Spleen (tissue), 11 donors: ENCODE results near the gene NEK1. TPM values are rescaled to one million over a fixed set of nuclear protein-coding genes. Genes with fewer than 3 reads are reported as not detected.

Experiments
- DNase-seq: peaks from one replicate; pipeline ENCODE4 v3.0.0-alpha.2; 2020
- H3K27ac ChIP-seq, 8 donors: fragments of 200-600 bp; sonication (generic) in 7 of 8; 1 replicate in 4 of 8; 2 replicates in 4 of 8; pipeline versions ENCODE4 v1.5.0 to v1.8.0; 2016 to 2021; ENCODE audit warnings: inconsistent platforms in 4 of 8, mild to moderate bottlenecking in 4 of 8, moderate library complexity in 1 of 8
- H3K27me3 ChIP-seq, 7 donors: fragments of 200-600 bp; sonication (generic) in 6 of 7; replicated peaks in 1 of 7; 1 replicate in 4 of 7; 2 replicates in 3 of 7; pipeline versions ENCODE4 v1.5.0 to v1.8.0; 2016 to 2021; ENCODE audit warnings: inconsistent platforms in 3 of 7, mild to moderate bottlenecking in 1 of 7
- H3K36me3 ChIP-seq, 6 donors: fragments of 200-600 bp; sonication (generic) in 5 of 6; 1 replicate in 4 of 6; 2 replicates in 2 of 6; pipeline versions ENCODE4 v1.5.0 to v1.8.0; 2016 to 2021; ENCODE audit warnings: inconsistent platforms in 2 of 6
- H3K4me1 ChIP-seq, 6 donors: fragments of 200-600 bp; sonication (generic) in 5 of 6; 1 replicate in 3 of 6; 2 replicates in 3 of 6; pipeline versions ENCODE4 v1.5.0 to v1.8.0; 2016 to 2021; ENCODE audit warnings: inconsistent platforms in 3 of 6
- H3K4me3 ChIP-seq, 8 donors: fragments of 200-600 bp; sonication (generic) in 7 of 8; 1 replicate in 4 of 8; 2 replicates in 4 of 8; pipeline versions ENCODE4 v1.5.0 to v1.8.0; 2016 to 2021; ENCODE audit warnings: inconsistent platforms in 4 of 8, mild to moderate bottlenecking in 4 of 8, moderate library complexity in 2 of 8
- H3K9me3 ChIP-seq, 8 donors: fragments of 200-600 bp; sonication (generic) in 7 of 8; 1 replicate in 4 of 8; 2 replicates in 4 of 8; pipeline versions ENCODE4 v1.5.0 to v1.8.0; 2016 to 2021; ENCODE audit warnings: inconsistent platforms in 4 of 8
- POLR2A ChIP-seq, 3 donors: fragments of 450-650 bp; IDR thresholded peaks; one replicate each; pipeline ENCODE4 v1.5.1; 2017; ENCODE audit warnings: antibody characterized with exemption in 3 of 3, mild to moderate bottlenecking in 1 of 3
- POLR2AphosphoS5 ChIP-seq, 3 donors: sonication (generic); formaldehyde crosslinking; IDR thresholded peaks; one replicate each; pipeline ENCODE4 v1.5.1; 2017; ENCODE audit warnings: antibody characterized with exemption in 3 of 3
- whole genome bisulfite sequencing, 5 donors: extraction: QIAGEN DNeasy Blood & Tissue Kit in 3 of 5; methylation state at CpG; one replicate each; pipeline versions ENCODE4 v1.1.5 to v1.1.7; 2013 to 2018; 5-methylcytosine and 5-hydroxymethylcytosine counted together
- intact Hi-C: fragments of 100-400 bp; cut with DNase I; formaldehyde crosslinking; loops from one replicate; pipeline ENCODE4 v1.15.0; 2023; ENCODE audit warnings: low total_unique reads
- polyA plus RNA-seq, 3 donors: library from polyadenylated mRNA; stranded (reverse); fragments of 200-250 nt; gene quantifications; one replicate each; pipeline ENCODE4 v1.2.1, GENCODE V29; 2013
- total RNA-seq, 7 donors: library from RNA; depleted of rRNA in 3 of 7; stranded (reverse); fragments of >200 nt in 3 of 7; fragmentation: NEBNext Ultra II Directional in 4 of 7; extraction: Animal tissue kit (Norgen Biotek cat#: 25700) in 4 of 7; gene quantifications; one replicate each; pipeline versions ENCODE4 v1.1.0 to v1.2.1, GENCODE V29; 2016 to 2021
- TF ChIP-seq, protein P1 (sequence below), 11 experiments: fragments of 200-600 bp in 7 of 11; fragments of 450-650 bp in 4 of 11; sonication (generic) in 4 of 11; IDR thresholded peaks in 8 of 11; conservative IDR thresholded peaks in 3 of 11; 1 replicate in 7 of 11; 2 replicates in 4 of 11; pipeline versions ENCODE4 v1.4.0 to v1.8.0; 2016 to 2021; ENCODE audit warnings: antibody characterized with exemption in 11 of 11, inconsistent platforms in 4 of 11, mild to moderate bottlenecking in 1 of 11
- donor health status: healthy with polysubstance abuse.
- donor health status: DM: no; HTN: no; CAD: no; lungs with moderate emphysema.
- donor health status: DM: no; HTN: no; CAD: no.
- donor health status: Bipolar disorder and iron deficiency.
- donor health status: healthy.
- donor health status: DM: no; HTN: no; CAD: no.
- donor health status: DM: yes; HTN: yes; CAD: no.

NEK1 gene
- total and polyA plus RNA-seq, 10 donors = 3.0 to 20.0 (median 11.1) TPM

DNA sequence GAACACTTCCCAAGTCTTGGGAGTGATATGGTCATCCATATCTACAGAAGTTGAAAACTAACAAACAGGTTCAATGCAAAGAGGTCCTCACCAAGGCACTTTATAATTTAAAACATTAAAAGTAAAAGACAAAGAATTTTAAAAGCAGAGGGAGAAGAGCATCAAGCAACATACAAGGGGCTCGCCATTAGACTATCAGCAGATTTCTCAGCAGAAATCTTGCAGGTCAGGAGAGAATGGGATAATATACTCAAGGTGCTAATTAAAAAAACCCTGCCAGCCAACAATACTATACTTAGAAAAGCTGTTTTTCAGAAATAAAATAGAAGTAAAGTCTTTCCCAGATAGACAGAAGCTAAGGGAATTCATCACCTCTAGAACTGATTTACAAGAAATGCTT lies 121.2 kb downstream of the NEK1 start:
- TF ChIP-seq POLR2AphosphoS5 (IDR thresholded peaks at IDR 0.05) (no peak), POLR2A (IDR thresholded peaks at IDR 0.05) (no peak)
- TF ChIP-seq, protein P1, sequence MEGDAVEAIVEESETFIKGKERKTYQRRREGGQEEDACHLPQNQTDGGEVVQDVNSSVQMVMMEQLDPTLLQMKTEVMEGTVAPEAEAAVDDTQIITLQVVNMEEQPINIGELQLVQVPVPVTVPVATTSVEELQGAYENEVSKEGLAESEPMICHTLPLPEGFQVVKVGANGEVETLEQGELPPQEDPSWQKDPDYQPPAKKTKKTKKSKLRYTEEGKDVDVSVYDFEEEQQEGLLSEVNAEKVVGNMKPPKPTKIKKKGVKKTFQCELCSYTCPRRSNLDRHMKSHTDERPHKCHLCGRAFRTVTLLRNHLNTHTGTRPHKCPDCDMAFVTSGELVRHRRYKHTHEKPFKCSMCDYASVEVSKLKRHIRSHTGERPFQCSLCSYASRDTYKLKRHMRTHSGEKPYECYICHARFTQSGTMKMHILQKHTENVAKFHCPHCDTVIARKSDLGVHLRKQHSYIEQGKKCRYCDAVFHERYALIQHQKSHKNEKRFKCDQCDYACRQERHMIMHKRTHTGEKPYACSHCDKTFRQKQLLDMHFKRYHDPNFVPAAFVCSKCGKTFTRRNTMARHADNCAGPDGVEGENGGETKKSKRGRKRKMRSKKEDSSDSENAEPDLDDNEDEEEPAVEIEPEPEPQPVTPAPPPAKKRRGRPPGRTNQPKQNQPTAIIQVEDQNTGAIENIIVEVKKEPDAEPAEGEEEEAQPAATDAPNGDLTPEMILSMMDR (IDR thresholded peaks at IDR 0.05 in 8 of 11, conservative IDR thresholded peaks at IDR 0.05 in 3 of 11) = no peak
- WGBS, 5 donors = 97 to 100% (median 100%) methylated on average over 1 of the region's 1 CpG
- no peak for DNase-seq
- no peaks in the 10 kb centered on the region for H3K27me3 ChIP-seq
- H3K9me3 ChIP-seq = peaks cover 0 to 24% (median 15%) of the 10 kb centered on the region in 8 donors
- H3K4me1 ChIP-seq = peaks cover 0 to 3% (median 0%) of the 10 kb centered on the region in 6 donors
- H3K36me3 ChIP-seq = peaks cover 0 to 9% (median 0%) of the 10 kb centered on the region in 6 donors
- intact Hi-C loops = no loop called here
- H3K27ac ChIP-seq = no peak overlapping the region
- H3K4me3 ChIP-seq = no peak overlapping the region

DNA sequence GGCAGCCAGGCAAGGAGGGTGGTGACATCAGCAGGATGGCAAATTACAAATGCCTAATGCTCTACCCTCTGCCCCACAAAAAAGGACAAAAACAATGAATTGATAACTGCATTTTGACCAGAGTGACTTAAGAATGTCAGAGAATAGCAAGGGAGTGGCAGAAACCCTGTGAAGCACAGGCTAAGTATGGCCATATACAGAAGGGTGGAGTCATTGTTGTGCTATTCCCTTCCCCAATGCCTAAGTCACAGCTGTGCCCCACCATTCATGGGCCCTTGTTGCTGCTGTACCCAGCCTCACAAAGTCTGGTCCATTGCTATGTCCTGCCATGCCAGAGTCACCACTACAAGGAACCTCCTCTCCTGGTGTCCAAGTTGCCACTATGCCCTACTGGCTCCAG lies 123.1 kb downstream of the NEK1 start:
- Histone ChIP-seq H3K36me3 (peaks cover 0 to 9% (median 0%) of the 10 kb centered on the region in 6 donors), H3K9me3 (peaks cover 0 to 24% (median 15%) of the 10 kb centered on the region in 8 donors), H3K27ac (no peak overlapping the region), H3K4me3 (no peak overlapping the region), H3K27me3 (no peaks in the 10 kb centered on the region), H3K4me1 (peaks cover 0 to 8% (median 0%) of the 10 kb centered on the region in 6 donors)
- TF ChIP-seq, protein P1 (IDR thresholded peaks at IDR 0.05 in 8 of 11, conservative IDR thresholded peaks at IDR 0.05 in 3 of 11) = no peak
- no peak for DNase-seq
- intact Hi-C loops = loop anchor here (5.0 to 10.0 kb wide), 2 partner anchors 465 to 567 kb away; no protein-coding TSS in a partner anchor

DNA sequence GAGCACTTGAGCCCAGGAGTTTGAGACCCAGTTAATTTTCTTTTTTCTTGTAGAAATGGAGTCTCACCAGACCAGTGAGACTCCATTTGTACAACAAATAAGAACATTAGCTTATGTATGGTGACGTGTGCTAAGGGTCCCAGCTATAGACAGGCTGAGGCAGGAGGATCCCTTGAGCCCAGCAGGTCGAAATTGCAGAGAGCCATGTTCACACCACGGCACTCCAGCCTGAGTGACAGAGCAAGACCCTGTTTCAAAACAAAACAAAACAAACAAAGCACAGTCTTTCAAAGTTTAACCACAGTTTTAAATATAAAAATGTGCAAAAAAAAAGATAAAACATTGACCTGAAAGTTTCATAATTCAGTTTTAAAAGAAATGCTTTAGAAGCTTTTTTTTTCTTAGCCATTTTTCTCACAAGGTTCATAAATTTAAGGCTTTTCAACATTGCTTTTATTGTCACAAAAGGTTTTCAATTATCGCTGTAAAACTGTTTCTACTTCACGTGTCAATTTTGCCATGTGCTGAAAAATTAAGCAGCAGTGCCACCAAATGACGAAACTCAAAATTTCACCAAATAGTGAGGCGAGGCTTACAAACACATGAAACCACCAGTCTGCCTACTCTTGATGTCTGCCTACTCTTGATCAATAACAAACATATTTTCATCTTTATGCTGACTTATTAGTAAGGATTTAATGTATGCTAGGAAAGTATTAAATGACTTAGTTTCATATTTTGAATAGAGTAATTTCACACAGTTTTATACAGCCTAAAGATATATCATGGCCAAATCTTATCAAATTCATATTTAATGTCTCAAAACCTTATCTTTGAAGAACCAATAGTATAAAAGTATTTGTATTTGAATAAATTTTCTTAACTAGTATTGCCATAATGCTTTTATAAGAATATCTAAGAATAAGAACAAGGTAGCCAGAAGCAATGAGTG lies 126.3 kb downstream of the NEK1 start:
- TF ChIP-seq, protein P1 (IDR thresholded peaks at IDR 0.05 in 8 of 11, conservative IDR thresholded peaks at IDR 0.05 in 3 of 11) = peak in 9 of 11 experiments; percentile 31 to 60 (median 44)
- TF ChIP-seq POLR2AphosphoS5 (IDR thresholded peaks at IDR 0.05) = no peak
- DNase-seq = no peak
- H3K4me3 ChIP-seq = no peak overlapping the region
- H3K36me3 ChIP-seq = no peaks in the 10 kb centered on the region
- peaks cover 0 to 7% (median under 1%) of the 10 kb centered on the region in 8 donors for H3K9me3 ChIP-seq
- no peak overlapping the region for H3K27ac ChIP-seq
- intact Hi-C loops = loop anchor here (5.0 to 10.0 kb wide), 2 partner anchors 461 to 564 kb away; no protein-coding TSS in a partner anchor
- WGBS, 5 donors = 27 to 31% (median 29%) methylated on average over 7 of the region's 7 CpGs
- H3K27me3 ChIP-seq = no peaks in the 10 kb centered on the region
- H3K4me1 ChIP-seq = peaks cover 0 to 8% (median 0%) of the 10 kb centered on the region in 6 donors

DNA sequence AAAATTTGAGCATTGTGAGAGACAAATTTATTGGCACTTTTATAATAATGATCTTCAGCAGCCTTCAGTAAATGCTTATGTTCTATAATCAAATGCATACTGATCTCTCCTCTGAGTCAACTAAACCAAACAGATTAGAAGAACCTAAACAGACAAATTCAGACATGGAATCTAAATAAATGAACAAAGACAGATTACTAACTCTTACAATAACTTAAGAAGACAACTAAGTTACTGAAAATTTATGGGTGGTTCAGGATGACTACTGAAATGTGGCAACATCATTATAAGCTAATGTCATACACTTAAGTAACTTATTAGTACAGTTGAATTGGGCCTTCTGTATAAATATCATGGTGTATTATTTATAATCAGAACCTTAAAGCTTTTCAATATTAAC lies 127.3 kb downstream of the NEK1 start:
- peaks cover 0 to 6% (median 0%) of the 10 kb centered on the region in 8 donors for H3K9me3 ChIP-seq
- H3K27ac ChIP-seq = no peak overlapping the region
- intact Hi-C loops = loop anchor here (5.0 to 10.0 kb wide), 2 partner anchors 460 to 563 kb away; no protein-coding TSS in a partner anchor
- no peak for DNase-seq
- H3K4me3 ChIP-seq = no peak overlapping the region
- H3K4me1 ChIP-seq = peaks cover 0 to 8% (median 0%) of the 10 kb centered on the region in 6 donors
- no peaks in the 10 kb centered on the region for H3K36me3 ChIP-seq
- TF ChIP-seq, protein P1 (IDR thresholded peaks at IDR 0.05 in 8 of 11, conservative IDR thresholded peaks at IDR 0.05 in 3 of 11) = no peak
- TF ChIP-seq POLR2AphosphoS5 (IDR thresholded peaks at IDR 0.05) = no peak
- TF ChIP-seq POLR2A (IDR thresholded peaks at IDR 0.05) = no peak
- H3K27me3 ChIP-seq = no peaks in the 10 kb centered on the region
